Common myeloid progenitor, CD34-positive (primary cell): ENCODE results near the gene CYBA.

Source experiments
- CTCF ChIA-PET: fragments of 350-600 bp; sonication (Branson Sonifier 250); formaldehyde crosslinking; loops from one replicate; lab custom pipeline; 2021; ENCODE audit warnings: antibody characterized with exemption; lab: Charles Lee
- POLR2A ChIA-PET: fragments of 350-600 bp; sonication (Branson Sonifier 250); formaldehyde crosslinking; loops from one replicate; lab custom pipeline; 2021; ENCODE audit warnings: antibody characterized with exemption; lab: Charles Lee
- DNase-seq, 3 donors: peaks; one replicate each; pipeline versions ENCODE4 v3.0.0 to v3.0.0-alpha.2; 2013
- H3K27ac ChIP-seq, 2 experiments: 1 replicate in 1 of 2; 2 replicates in 1 of 2; pipeline ENCODE4 v1.7.0; 2013; ENCODE audit warnings: inconsistent platforms in 2 of 2, low read length in 2 of 2, mild to moderate bottlenecking in 2 of 2, low read depth in 1 of 2, moderate library complexity in 1 of 2; ENCODE audit not compliant: severe bottlenecking in 2 of 2, insufficient read depth in 1 of 2, poor library complexity in 1 of 2
- H3K27me3 ChIP-seq, 5 experiments: replicated peaks in 2 of 5; 1 replicate in 3 of 5; 2 replicates in 2 of 5; pipeline versions ENCODE4 v1.6.1 to v1.7.0; 2013; ENCODE audit warnings: low read length in 4 of 5, mild to moderate bottlenecking in 2 of 5, moderate library complexity in 2 of 5, inconsistent platforms in 1 of 5; ENCODE audit not compliant: insufficient read depth in 5 of 5, control insufficient read depth in 4 of 5
- H3K36me3 ChIP-seq, 4 experiments: 1 replicate in 2 of 4; 2 replicates in 2 of 4; pipeline versions ENCODE4 v1.6.1 to v1.7.0; 2013; ENCODE audit warnings: low read length in 3 of 4, control low read depth in 1 of 4, mild to moderate bottlenecking in 1 of 4; ENCODE audit not compliant: control insufficient read depth in 4 of 4, insufficient read depth in 4 of 4
- H3K4me1 ChIP-seq, 4 experiments: 1 replicate in 3 of 4; 2 replicates in 1 of 4; pipeline versions ENCODE4 v1.6.1 to v1.7.1; 2013; ENCODE audit warnings: low read length in 3 of 4, mild to moderate bottlenecking in 3 of 4, control low read depth in 1 of 4, inconsistent platforms in 1 of 4, moderate library complexity in 1 of 4; ENCODE audit not compliant: control insufficient read depth in 4 of 4, insufficient read depth in 4 of 4; ENCODE audit errors: control extremely low read depth in 1 of 4
- H3K4me3 ChIP-seq, 7 experiments: 1 replicate in 4 of 7; 2 replicates in 3 of 7; pipeline versions ENCODE4 v1.5.1 to v1.7.0; 2013; ENCODE audit warnings: mild to moderate bottlenecking in 7 of 7, low read length in 6 of 7, moderate library complexity in 6 of 7, inconsistent platforms in 2 of 7, low read depth in 2 of 7, control low read depth in 1 of 7; ENCODE audit not compliant: insufficient read depth in 4 of 7, control insufficient read depth in 1 of 7; ENCODE audit errors: extremely low read depth in 1 of 7
- H3K9me3 ChIP-seq, 5 experiments: 1 replicate in 4 of 5; 2 replicates in 1 of 5; pipeline versions ENCODE4 v1.6.1 to v1.7.1; 2013; ENCODE audit warnings: low read length in 4 of 5, mild to moderate bottlenecking in 2 of 5, inconsistent platforms in 1 of 5, low read depth in 1 of 5, moderate library complexity in 1 of 5; ENCODE audit not compliant: control insufficient read depth in 4 of 5, insufficient read depth in 2 of 5; ENCODE audit errors: control extremely low read depth in 1 of 5
- WGBS: methylation state at CpG from one replicate; pipeline ENCODE4 v1.1.5; 2013; ENCODE audit not compliant: insufficient coverage; 5-methylcytosine and 5-hydroxymethylcytosine counted together

Gene CYBA

DNA sequence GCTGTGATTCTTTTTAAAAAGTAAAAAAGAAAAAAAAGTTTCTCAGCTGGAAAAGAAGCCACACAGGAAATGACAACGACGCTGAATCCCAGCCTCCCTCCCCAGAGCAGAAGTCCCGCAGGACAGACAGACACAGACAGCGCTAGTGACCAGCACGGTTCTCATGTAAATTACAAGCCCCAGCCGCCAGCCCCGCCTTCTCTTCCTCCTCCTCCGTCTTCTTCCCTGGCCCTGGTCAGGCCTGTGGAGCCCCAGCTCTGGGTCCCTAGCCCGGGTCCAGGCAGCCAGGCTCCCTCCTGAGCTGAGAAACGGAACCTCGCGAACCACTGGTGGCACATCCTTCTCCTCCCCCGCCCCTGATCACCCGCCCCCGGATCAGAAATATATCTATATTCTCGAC, 19.5 kb downstream of the CYBA start:
- ChIA-PET CTCF (no interaction called here), POLR2A (interaction anchor here (0.6 to 0.7 kb wide), 2 partner anchors 32 to 43 kb away, joined by 3 read pairs; no protein-coding TSS in a partner anchor)
- Histone ChIP-seq H3K9me3 (no peaks in the 10 kb centered on the region), H3K27me3 (peaks cover 0 to 23% (median 2%) of the 10 kb centered on the region in 5 experiments), H3K27ac (no peak overlapping the region), H3K36me3 (peaks cover 0 to 61% (median 44%) of the 10 kb centered on the region in 4 experiments), H3K4me1 (peaks cover 0 to 24% (median 17%) of the 10 kb centered on the region in 4 experiments), H3K4me3 (no peak overlapping the region)
- WGBS, result 94% methylated on average over 10 of the region's 16 CpGs
- no peak for DNase-seq

DNA sequence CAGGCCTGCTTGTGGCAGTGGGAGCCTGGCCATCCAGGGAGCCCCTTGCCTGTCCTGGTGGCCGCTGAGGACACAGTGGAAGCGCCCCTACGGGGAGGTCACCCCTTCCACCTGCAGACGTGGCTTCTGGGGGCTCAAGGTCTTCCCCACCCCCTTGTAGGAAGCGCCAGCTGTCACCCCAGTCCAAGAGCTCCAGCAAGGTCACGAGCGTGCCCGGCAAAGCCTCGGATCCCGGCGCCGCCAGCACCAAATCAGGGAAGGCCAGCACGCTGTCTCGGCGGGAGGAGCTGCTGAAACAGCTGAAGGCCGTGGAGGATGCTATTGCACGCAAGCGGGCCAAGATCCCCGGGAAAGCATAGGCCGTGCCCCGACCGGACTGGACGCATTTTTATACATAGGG, 19.9 kb downstream of the CYBA start:
- DNase-seq, result no peak
- Histone ChIP-seq H3K4me3 (no peak overlapping the region), H3K27ac (no peak overlapping the region), H3K9me3 (no peaks in the 10 kb centered on the region), H3K4me1 (peaks cover 0 to 24% (median 17%) of the 10 kb centered on the region in 4 experiments), H3K36me3 (peaks cover 0 to 62% (median 45%) of the 10 kb centered on the region in 4 experiments), H3K27me3 (peaks cover 0 to 19% (median 2%) of the 10 kb centered on the region in 5 experiments)
- ChIA-PET CTCF (no interaction called here), POLR2A (no interaction called here)
- 98% methylated on average over 23 of the region's 23 CpGs for WGBS

DNA sequence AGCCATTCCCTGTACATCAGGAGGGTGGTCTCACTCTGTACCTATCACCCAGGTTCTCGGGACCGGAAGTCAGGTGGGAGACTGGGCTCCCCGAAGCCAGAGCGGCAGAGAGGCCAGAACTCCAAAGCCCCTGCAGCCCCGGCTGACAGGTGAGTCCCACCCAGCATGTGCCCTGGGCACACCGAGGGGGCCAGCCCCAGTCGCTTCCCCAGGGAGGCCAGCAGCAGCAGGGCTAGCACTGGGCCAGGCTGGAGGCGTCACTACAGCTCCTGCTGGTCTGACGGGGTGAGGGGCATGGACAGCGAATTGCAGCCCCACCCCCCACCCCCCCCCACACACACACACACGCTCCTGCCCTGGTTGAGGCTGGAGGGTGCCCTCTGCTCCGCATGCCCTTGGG, 20.4 kb downstream of the CYBA start:
- H3K4me1 ChIP-seq, result peaks cover 0 to 24% (median 17%) of the 10 kb centered on the region in 4 experiments
- 100% methylated on average over 8 of the region's 12 CpGs for WGBS
- H3K9me3 ChIP-seq, result no peaks in the 10 kb centered on the region
- no peak overlapping the region for H3K4me3 ChIP-seq
- POLR2A ChIA-PET, result no interaction called here
- peaks cover 0 to 14% (median 2%) of the 10 kb centered on the region in 5 experiments for H3K27me3 ChIP-seq
- no peak overlapping the region for H3K27ac ChIP-seq
- H3K36me3 ChIP-seq, result peaks cover 0 to 66% (median 47%) of the 10 kb centered on the region in 4 experiments
- CTCF ChIA-PET, result no interaction called here
- no peak for DNase-seq

DNA sequence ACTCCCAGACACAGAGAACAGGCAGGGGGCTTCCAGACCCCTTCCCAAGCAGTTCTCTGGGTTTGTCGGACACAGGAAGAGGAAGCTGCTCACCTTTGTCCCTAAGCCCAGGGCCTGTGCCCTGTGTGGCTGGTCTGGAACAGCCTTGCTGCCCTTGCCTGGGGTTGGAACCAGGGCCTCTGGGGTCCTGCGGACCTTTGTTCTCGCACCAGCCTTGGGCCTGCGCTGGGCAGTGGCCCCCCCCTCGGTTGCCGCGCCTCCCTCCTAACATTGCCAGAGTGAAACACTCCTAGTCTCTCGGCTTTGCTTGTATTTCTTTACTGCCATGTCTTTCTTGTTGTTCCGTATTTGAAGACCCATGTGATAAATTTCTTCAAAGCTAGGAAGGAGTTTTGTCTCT, 21.0 kb downstream of the CYBA start:
- CTCF ChIA-PET, result interaction anchor here (0.6 to 1.0 kb wide), 3 partner anchors 55 to 137 kb away, joined by 3 read pairs; no protein-coding TSS in a partner anchor

DNA sequence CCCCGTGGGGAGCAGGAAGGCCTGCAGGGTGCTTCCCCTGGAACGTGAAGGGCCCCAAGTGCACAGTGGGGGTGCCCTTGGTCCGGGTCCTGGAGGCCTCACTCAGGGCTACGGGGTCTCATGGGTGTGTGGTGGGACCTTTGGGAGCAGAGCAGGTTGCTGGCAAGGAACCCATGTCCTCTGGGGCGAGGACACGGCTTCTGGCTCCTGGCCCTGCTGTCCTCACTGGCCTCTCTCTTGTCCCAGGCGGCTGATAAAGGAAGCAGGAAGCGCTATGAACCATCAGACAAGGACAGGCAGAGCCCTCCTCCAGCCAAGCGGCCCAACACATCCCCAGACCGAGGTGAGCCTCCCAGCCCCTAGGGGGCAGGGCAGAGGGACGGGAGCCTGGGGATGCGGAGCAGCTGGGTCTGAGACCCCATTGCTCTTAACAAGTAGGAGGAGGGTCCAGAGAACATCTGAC, 22.3 kb downstream of the CYBA start:
- DNase-seq, result peak in 2 of 3 donors; percentile 38 to 44
- WGBS, result 92% methylated on average over 11 of the region's 12 CpGs
- CTCF ChIA-PET, result no interaction called here

More for the DNA sequence above, 21.0 kb downstream of the CYBA start:
- Histone ChIP-seq H3K27ac (no peak overlapping the region), H3K36me3 (peaks cover 0 to 72% (median 50%) of the 10 kb centered on the region in 4 experiments), H3K27me3 (peaks cover 0 to 8% (median 0%) of the 10 kb centered on the region in 5 experiments), H3K9me3 (no peaks in the 10 kb centered on the region), H3K4me1 (peaks cover 0 to 18% (median 13%) of the 10 kb centered on the region in 4 experiments), H3K4me3 (no peak overlapping the region)
- 98% methylated on average over 9 of the region's 9 CpGs for WGBS
- POLR2A ChIA-PET, result no interaction called here
- DNase-seq, result no peak

DNA sequence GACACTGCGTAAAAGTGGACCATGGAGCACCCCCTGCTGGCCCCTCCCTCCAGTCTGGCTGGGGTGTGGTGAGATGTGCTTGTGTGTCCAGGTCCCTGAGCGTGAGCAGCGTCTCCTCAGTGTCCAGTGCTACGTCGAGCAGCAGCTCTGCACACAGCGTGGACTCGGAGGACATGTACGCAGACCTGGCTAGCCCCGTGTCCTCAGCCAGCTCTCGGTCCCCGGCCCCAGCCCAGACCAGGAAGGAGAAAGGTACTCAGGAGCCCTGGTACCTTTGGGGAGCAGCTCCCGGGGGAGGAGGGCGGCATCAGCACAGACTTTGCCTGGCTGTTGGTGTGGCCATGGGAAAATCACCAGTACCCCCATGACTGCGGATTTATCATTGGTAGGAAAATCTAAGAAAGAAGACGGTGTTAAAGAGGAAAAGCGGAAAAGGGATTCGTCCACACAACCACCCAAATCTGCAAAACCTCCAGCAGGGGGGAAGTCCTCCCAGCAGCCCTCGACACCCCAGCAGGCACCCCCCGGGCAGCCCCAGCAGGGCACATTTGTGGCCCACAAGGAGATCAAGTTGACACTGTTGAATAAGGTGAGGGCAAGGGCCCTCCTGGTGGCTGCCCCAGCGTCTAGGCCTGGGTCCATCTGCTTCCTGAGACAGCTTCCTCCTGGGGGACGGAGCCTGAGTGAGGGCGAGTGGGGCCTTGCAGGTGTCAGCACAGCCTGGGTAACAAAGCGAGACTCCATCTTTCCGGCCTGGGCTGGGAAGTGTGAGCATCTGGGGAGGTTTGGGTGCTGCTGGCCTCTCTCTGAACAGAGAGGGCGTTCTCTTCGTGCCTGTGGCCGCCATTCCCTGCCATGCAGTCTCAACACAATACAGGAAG, 23.1 kb downstream of the CYBA start:
- peaks cover 0 to 3% (median 0%) of the 10 kb centered on the region in 4 experiments for H3K4me1 ChIP-seq
- H3K4me3 ChIP-seq, result no peak overlapping the region
- ChIA-PET CTCF (interaction anchor here (1.5 kb wide), 1 partner anchor 10 kb away, joined by 3 read pairs; no protein-coding TSS in a partner anchor), POLR2A (no interaction called here)
- H3K27ac ChIP-seq, result no peak overlapping the region
- DNase-seq, result no peak
- 95% methylated on average over 20 of the region's 27 CpGs for WGBS
- H3K36me3 ChIP-seq, result peaks cover 3 to 87% (median 66%) of the 10 kb centered on the region in 4 experiments
- no peaks in the 10 kb centered on the region for H3K27me3 ChIP-seq
- H3K9me3 ChIP-seq, result no peaks in the 10 kb centered on the region

More for the DNA sequence above, 22.3 kb downstream of the CYBA start:
- peaks cover 0 to 84% (median 61%) of the 10 kb centered on the region in 4 experiments for H3K36me3 ChIP-seq
- no peak overlapping the region for H3K27ac ChIP-seq
- no peaks in the 10 kb centered on the region for H3K9me3 ChIP-seq
- H3K4me3 ChIP-seq, result no peak overlapping the region
- no peaks in the 10 kb centered on the region for H3K27me3 ChIP-seq
- peaks cover 0 to 5% (median under 1%) of the 10 kb centered on the region in 4 experiments for H3K4me1 ChIP-seq
- POLR2A ChIA-PET, result interaction anchor here (0.7 kb wide), 1 partner anchor 56 kb away, joined by 3 read pairs; no protein-coding TSS in a partner anchor
